Mesothelial cell of epicardium (in vitro differentiated cells): Measurements from ENCODE around the gene CASKIN2. TPM values are rescaled to one million over a fixed set of nuclear protein-coding genes. Genes with fewer than 3 reads are reported as not detected.

Experiments used
- DNase-seq, 2 experiments: peaks; one replicate each; pipeline ENCODE4 v3.0.0; 2021; ENCODE audit warnings: low spot score in 2 of 2; ENCODE audit not compliant: unreplicated experiment in 2 of 2
- H3K27ac Mint-ChIP-seq: 2 replicates; pipeline ENCODE4 v1.8.0; 2021; ENCODE audit warnings: mixed read lengths
- H3K27me3 Mint-ChIP-seq: 2 replicates; pipeline ENCODE4 v1.8.0; 2021; ENCODE audit warnings: low read depth, mixed read lengths
- H3K36me3 Mint-ChIP-seq: 2 replicates; pipeline ENCODE4 v1.8.0; 2021; ENCODE audit warnings: mixed read lengths
- H3K4me1 Mint-ChIP-seq: 2 replicates; pipeline ENCODE4 v1.8.0; 2021; ENCODE audit warnings: mixed read lengths
- H3K4me3 Mint-ChIP-seq: 2 replicates; pipeline ENCODE4 v1.8.0; 2021; ENCODE audit warnings: mild to moderate bottlenecking, moderate library complexity, mixed read lengths
- H3K9me3 Mint-ChIP-seq: 2 replicates; pipeline ENCODE4 v1.8.0; 2021; ENCODE audit warnings: mixed read lengths
- CTCF ChIP-seq: fragments of 200-600 bp; sonication (generic); IDR thresholded peaks from one replicate; pipeline ENCODE4 v1.5.0; 2021; ENCODE audit warnings: antibody characterized with exemption; ENCODE audit not compliant: unreplicated experiment
- total RNA-seq: library from RNA; stranded (reverse); gene quantifications from 3 replicates; pipeline ENCODE4 v1.2.1, GENCODE V29; 2021

CASKIN2 gene
- total RNA-seq, 1 donor from 2014 or later: 37.4 TPM

- H3K27me3 Mint-ChIP-seq: no peaks in the 10 kb centered on the region
- TF ChIP-seq CTCF: no peak
- H3K4me3 Mint-ChIP-seq: no peak overlapping the region
- peaks cover 7% of the 10 kb centered on the region for H3K36me3 Mint-ChIP-seq
- H3K27ac Mint-ChIP-seq: no peak overlapping the region
- no peak for DNase-seq
- H3K4me1 Mint-ChIP-seq: no peaks in the 10 kb centered on the region
- no peaks in the 10 kb centered on the region for H3K9me3 Mint-ChIP-seq
These were observed 24.2 kb downstream of the CASKIN2 start for GRCh38 chr17:75490953-75491649.

- no peak for TF ChIP-seq CTCF
- Mint-ChIP-seq H3K4me3 (no peak overlapping the region), H3K27me3 (no peaks in the 10 kb centered on the region), H3K4me1 (no peaks in the 10 kb centered on the region), H3K36me3 (peaks cover 7% of the 10 kb centered on the region), H3K9me3 (no peaks in the 10 kb centered on the region), H3K27ac (no peak overlapping the region)
- no peak for DNase-seq
These were observed 25.1 kb downstream of the CASKIN2 start for GRCh38 chr17:75490173-75490743.

- no peaks in the 10 kb centered on the region for H3K27me3 Mint-ChIP-seq
- H3K9me3 Mint-ChIP-seq: no peaks in the 10 kb centered on the region
These were observed 25.8 kb downstream of the CASKIN2 start for GRCh38 chr17:75489511-75489955.

GRCh38 chr17:75488693-75489510, 26.4 kb downstream of the CASKIN2 start:
- no peak for DNase-seq
- no peak overlapping the region for H3K4me3 Mint-ChIP-seq
- no peaks in the 10 kb centered on the region for H3K27me3 Mint-ChIP-seq
- H3K9me3 Mint-ChIP-seq: no peaks in the 10 kb centered on the region
- no peak overlapping the region for H3K27ac Mint-ChIP-seq
- peaks cover 4% of the 10 kb centered on the region for H3K36me3 Mint-ChIP-seq
- no peaks in the 10 kb centered on the region for H3K4me1 Mint-ChIP-seq
- TF ChIP-seq CTCF: no peak

More at GRCh38 chr17:75489511-75489955, 25.8 kb downstream of the CASKIN2 start:
- no peak for TF ChIP-seq CTCF
- Mint-ChIP-seq H3K4me1 (no peaks in the 10 kb centered on the region), H3K36me3 (peaks cover 7% of the 10 kb centered on the region), H3K4me3 (no peak overlapping the region), H3K27ac (no peak overlapping the region)
- no peak for DNase-seq

GRCh38 chr17:75487351-75488070, 27.8 kb downstream of the CASKIN2 start:
- Mint-ChIP-seq H3K36me3 (peaks cover 2% of the 10 kb centered on the region), H3K27me3 (no peaks in the 10 kb centered on the region), H3K4me1 (no peaks in the 10 kb centered on the region), H3K4me3 (no peak overlapping the region), H3K9me3 (no peaks in the 10 kb centered on the region), H3K27ac (peak overlapping the region; percentile 31)
- no peak for DNase-seq
- TF ChIP-seq CTCF: no peak
